ENCODE results near the gene LRRC32.

DNA sequence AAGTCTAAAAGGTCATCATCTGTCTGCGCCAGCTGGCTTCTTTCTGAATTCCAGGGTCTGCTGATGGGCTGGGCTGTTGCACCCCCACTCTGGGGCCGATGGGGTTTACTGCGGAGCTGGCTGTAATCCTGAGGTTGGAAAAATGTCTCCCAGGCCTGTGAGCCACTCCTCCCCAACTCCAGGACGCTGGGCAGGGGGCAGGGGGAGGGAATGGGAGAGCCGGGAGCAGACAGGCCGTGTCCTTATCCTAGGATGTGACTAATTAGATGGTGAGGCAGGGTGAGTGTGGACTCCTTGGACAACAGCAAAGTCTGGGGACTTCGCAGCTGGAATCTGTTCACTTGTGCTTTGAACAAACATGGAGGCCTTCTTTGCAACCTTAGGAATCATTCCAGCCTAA lies 48.7 kb downstream of the LRRC32 start:
- TF ChIP-seq, protein P1, sequence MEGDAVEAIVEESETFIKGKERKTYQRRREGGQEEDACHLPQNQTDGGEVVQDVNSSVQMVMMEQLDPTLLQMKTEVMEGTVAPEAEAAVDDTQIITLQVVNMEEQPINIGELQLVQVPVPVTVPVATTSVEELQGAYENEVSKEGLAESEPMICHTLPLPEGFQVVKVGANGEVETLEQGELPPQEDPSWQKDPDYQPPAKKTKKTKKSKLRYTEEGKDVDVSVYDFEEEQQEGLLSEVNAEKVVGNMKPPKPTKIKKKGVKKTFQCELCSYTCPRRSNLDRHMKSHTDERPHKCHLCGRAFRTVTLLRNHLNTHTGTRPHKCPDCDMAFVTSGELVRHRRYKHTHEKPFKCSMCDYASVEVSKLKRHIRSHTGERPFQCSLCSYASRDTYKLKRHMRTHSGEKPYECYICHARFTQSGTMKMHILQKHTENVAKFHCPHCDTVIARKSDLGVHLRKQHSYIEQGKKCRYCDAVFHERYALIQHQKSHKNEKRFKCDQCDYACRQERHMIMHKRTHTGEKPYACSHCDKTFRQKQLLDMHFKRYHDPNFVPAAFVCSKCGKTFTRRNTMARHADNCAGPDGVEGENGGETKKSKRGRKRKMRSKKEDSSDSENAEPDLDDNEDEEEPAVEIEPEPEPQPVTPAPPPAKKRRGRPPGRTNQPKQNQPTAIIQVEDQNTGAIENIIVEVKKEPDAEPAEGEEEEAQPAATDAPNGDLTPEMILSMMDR (IDR thresholded peaks at IDR 0.05; ENCODE audit: insufficient read depth, low read length, poor library complexity, severe bottlenecking) = no peak
- TF ChIP-seq EZH2phosphoT487 (conservative IDR thresholded peaks at IDR 0.05; ENCODE audit: low read length) = no peak
